GM19455 (cell line): ENCODE data around the gene CSNK1G1.
"Not testable (repeated sequence)": the region's sequence is repeated elsewhere in the genome, so short reads cannot be mapped to it uniquely, and the experiment has no call there.

Experiments used
- ATAC-seq: cut with Tn5 transposase; IDR thresholded peaks from one replicate; pipeline ENCODE4 v1.9.1; 2021; ENCODE audit not compliant: unreplicated experiment

Gene CSNK1G1

DNA sequence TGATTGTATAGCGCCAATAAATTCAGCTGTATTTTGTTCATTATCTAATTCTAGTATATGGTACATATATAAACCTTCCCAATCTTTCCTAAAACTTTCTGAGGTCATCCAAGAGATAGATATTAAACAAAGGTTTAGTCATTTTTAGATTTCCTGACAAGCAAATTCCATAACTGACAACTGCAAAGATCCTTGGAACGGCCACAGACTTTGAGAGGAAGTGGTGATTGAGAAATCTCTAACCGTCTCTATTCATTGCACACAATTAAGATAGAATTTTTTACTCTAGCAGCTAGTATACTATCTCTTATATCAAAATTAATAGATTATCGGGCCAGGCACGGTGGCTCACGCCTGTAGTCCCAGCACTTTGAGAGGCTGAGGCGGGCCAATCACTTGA lies 4.7 kb downstream of the CSNK1G1 start:
- no peak for ATAC-seq

DNA sequence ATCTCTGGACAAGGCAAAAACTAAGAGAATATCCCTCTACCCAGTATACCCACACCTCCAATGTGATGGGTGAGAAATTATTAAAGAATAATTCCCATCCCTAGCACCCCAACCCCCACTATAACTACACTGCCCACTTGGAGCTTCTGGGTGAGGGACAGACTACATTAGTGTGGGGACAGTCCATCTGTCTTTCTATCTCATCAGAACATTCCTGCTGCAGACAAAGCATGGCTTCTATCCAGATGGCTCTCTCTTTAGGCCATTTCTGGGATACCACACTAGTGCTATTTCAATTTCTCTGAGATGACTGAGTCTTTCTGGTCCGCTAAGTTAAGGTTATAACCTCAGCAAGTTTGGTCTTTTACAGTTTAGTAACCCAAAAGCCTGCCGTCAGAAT lies 6.6 kb downstream of the CSNK1G1 start:
- ATAC-seq = no peak

GRCh38 chr15:64348455-64348854 lies 7.5 kb downstream of the CSNK1G1 start:
- ATAC-seq = no peak

GRCh38 chr15:64346242-64346641 lies 9.7 kb downstream of the CSNK1G1 start:
- not testable (repeated sequence) for ATAC-seq

GRCh38 chr15:64344651-64345294 lies 11.2 kb downstream of the CSNK1G1 start:
- ATAC-seq = no peak

- ATAC-seq = no peak
These were observed 12.1 kb downstream of the CSNK1G1 start for GRCh38 chr15:64343841-64344240.

DNA sequence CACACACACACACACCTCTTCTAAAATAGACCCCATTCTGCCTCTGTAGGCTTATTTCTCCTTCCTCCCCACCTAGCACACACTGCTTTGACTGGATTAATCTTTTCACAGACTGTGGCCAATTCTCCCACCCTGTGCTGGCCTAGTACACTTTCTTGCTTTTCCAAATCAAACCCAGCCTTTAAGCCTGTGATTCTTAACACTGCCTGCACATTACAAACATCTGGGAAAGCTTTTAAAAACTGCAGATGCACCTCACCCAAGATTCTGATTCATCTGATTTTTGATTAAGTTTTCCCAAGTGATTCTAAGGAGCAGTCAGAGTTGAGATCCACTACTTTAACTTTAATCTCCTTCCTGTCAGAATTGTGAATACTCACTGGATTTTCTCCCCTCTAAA lies 12.8 kb downstream of the CSNK1G1 start:
- no peak for ATAC-seq

DNA sequence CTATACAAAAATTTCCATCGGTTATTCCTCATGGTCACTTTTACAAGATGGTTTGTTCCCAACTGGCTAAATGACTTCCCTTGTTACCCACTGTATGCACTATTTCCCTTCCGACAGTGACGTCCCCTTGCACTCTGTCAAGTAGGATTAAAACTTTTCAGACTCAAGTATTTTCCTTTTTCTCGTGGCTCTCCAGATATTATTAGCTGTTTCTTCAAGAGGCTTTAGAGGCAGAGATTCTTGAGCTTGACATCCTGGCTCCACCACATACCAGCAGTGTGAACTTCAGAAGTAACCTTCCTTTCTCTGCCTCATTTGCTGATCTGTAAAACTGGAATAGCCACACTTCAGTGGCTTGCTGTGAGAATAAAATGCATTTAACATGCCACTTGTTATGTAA lies 14.0 kb downstream of the CSNK1G1 start:
- ATAC-seq = no peak

DNA sequence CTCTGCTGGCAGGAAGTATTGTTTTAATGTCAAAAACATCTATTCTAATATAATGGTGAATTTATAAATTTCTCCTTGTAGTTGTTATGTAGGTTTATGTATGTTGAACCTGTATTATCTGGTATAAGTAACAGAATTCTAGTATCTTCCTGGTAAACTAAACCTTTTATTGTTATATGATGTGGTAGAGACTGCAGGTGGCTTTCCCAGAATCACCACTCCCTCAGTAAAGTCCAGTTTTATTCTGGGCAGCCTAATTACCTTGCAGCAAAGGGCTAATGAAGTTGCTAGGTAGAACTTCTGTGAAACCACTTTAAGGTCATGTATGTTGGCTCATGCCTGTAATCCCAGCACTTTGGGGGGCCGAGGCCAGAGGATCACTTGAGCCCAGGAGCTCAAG lies 15.6 kb downstream of the CSNK1G1 start:
- ATAC-seq = no peak

GRCh38 chr15:64337761-64338160 lies 18.2 kb downstream of the CSNK1G1 start:
- no peak for ATAC-seq

DNA sequence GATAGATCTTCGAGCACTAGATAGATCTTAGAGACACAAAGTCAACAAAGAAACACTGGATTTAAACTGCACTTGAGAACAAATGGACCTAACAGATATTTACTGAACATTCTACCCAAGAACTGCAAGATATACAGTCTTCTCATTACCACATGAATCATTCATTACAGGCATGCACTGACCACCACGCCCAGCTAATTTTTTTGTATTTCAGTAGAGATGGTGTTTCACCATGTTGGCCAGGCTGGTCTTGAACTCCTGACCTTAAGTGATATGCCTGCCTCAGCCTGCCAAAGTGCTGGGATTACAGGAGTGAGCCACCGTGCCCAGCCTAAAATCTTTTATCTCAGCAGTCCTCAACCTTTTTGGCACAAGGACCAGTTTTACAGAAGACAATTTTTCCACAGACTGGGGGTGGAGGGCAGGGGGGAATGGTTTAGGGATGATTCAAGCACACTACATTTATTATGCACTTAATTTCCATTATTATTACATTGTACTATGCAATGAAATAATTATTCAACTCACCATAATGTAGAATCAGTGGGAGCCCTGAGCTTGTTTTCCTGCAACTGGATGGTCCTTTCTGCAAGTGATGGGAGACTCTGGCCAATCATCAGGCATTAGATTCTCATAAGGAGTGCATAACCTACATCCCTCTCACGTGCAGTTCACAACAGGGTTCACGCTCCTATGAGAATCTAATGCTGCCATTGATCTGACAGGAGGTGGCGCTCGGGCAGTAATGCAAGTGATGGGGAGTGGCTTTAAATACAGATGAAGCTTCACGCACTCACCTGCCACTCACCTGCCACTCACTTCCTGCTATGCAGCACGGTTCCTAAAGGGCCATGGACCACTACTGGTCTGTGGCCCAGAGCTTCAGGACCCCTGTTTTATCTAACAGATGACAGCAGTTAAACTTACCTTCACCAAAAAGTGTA lies 21.7 kb downstream of the CSNK1G1 start:
- ATAC-seq = no peak

DNA sequence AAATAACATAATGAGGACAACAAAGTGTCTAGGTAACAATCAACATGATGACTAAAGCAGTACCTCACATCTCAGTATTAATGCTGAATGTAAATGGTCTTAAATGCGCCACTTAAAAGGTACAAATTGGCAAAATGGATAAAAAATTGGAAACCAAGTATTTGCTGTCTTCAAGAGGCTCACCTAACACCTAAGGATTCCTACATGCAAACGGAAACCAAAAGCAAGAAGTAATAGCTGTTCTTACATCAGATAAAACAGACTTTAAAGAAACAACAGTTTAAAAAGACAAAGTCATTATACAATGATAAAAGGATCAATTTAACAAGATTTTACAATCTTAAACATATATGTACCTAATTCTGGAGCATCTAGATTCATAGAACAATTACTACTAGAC lies 22.5 kb downstream of the CSNK1G1 start:
- ATAC-seq = no peak

GRCh38 chr15:64331668-64332067 lies 24.3 kb downstream of the CSNK1G1 start:
- ATAC-seq = not testable (repeated sequence)

DNA sequence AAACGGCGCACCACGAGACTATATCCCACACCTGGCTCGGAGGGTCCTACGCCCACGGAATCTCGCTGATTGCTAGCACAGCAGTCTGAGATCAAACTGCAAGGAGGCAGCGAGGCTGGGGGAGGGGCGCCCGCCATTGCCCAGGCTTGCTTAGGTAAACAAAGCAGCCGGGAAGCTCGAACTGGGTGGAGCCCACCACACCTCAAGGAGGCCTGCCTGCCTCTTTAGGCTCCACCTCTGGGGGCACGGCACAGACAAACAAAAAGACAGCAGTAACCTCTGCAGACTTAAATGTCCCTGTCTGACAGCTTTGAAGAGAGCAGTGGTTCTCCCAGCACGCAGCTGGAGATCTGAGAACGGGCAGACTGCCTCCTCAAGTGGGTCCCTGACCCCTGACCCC lies 29.0 kb downstream of the CSNK1G1 start:
- ATAC-seq = not testable (repeated sequence)

DNA sequence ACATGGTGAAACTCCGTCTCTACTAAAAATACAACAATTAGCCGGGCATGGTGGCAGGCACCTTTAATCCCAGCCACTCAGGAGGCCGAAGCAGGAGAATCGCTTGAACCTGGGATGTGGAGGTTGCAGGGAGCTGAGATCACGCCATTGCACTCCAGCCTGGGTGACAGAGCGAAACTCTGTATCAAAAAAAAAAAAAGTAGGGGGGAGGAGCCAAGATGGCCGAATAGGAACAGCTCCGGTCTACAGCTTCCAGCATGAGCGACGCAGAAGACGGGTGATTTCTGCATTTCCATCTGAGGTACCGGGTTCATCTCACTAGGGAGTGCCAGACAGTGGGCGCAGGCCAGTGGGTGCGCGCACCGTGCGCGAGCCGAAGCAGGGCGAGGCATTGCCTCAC lies 29.5 kb downstream of the CSNK1G1 start:
- not testable (repeated sequence) for ATAC-seq

- no peak for ATAC-seq
These were observed 31.7 kb downstream of the CSNK1G1 start for GRCh38 chr15:64324165-64324877.

- no peak for ATAC-seq
These were observed 40.8 kb downstream of the CSNK1G1 start for GRCh38 chr15:64315216-64315615.

GRCh38 chr15:64314456-64314855 lies 41.5 kb downstream of the CSNK1G1 start:
- ATAC-seq = no peak

DNA sequence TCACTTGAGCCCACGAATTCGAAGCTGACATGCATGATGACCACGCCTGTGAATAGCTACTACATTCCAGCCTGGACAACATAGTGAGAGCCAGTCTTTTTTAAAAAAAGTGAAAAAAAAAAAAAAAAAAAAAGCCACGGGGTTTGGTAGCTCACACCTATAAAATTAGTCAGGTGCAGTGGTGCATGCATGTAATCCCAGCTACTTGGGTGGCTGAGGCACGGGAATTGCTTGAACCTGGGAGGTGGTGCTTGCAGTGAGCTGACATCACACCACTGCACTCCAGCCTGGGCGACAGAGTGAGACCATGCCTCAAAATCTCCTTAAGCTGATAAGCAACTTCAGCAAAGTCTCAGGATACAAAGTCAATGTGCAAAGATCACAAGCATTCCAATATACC lies 44.4 kb downstream of the CSNK1G1 start:
- no peak for ATAC-seq

DNA sequence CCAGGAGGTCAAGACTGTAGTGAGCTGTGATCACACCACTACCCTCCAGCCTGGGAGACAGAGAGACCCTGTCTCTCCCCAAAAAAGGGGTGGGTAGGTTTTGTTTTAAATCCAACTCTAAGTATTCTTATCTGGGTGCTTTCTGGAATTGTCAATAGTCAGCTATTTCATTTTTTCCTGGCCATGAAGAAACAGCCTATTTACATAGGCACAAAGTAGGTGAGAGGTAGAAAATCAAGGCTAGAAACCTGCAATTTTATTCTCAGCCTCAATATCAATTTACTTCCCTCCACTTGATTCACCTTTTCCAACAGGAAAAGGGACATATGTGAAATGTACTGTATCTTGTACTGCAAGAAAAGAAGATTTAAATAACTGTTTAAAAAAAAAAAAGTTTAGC lies 45.9 kb downstream of the CSNK1G1 start:
- no peak for ATAC-seq

DNA sequence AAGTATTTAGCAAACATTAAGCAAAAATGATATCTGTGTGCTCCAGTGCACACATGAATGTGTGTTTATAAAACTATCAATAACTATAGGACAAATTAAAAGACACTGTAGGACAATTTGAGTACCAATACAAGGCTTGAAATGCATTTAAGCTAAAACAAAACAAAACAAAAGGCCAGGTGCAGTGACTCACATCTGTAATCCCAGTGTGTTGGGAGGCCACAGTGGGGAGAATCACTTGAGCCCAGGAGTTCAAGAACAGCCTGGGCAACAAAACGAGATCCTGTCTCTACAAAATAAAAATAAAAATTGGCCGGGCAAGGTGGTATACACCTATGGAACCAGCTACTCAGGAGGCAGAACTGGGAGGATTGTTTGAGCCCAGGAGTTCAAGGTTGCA lies 50.7 kb downstream of the CSNK1G1 start:
- no peak for ATAC-seq

DNA sequence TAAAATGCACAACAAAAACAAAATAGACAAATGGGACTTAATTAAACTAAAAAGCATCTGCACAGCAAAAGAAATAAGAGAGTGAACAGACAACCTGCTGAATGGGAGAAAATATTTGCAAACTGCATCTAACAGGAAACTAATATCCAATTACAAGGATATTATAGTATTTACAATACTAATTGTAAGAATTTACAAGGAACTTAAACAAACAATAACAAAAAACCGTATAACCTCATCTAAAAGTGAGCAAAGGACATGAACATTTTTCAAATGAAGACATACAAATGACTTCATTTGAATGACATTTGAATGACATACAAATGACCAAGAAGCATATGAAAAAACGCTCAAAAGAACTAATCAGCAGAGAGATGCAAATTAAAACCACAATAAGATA lies 66.4 kb downstream of the CSNK1G1 start:
- no peak for ATAC-seq
